HFF-Myc (cell line): ENCODE measurements around the gene LAMTOR2.

Experiments
- DNase-seq: peaks from one replicate; pipeline ENCODE4 v3.0.0-alpha.2; 2011; ENCODE audit warnings: low read depth; ENCODE audit errors: extremely low read depth
- H3K4me3 ChIP-seq: replicated peaks from 2 replicates; pipeline ENCODE4 v1.5.1; 2011; ENCODE audit warnings: low read depth, mild to moderate bottlenecking, control low read depth, low read length
- TF ChIP-seq, protein P1 (sequence below): IDR thresholded peaks from 2 replicates; pipeline ENCODE4 v1.5.1; 2012; ENCODE audit warnings: mild to moderate bottlenecking, low read depth, low read length, control low read depth; ENCODE audit errors: missing control alignments

LAMTOR2 gene

DNA sequence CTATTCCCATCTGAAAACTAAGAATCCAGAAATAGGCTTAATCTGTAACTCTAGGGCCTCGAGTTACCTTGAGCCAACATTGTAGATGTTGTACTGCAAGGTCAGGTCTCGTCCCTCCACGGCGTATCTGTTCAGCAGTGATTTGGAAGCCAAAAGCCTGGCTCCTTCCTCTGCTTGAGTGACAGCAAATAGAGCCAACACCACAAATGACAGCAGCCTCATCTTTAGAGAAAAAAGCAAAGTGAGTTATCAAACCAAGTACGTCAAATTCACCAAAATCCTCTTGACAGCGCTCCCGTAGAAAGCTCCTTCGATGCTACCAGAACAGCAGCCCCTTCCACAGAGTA lies 34.7 kb upstream of the LAMTOR2 start:
- H3K4me3 ChIP-seq = peak overlapping the region; percentile 92
- no peak for DNase-seq
- TF ChIP-seq, protein P1, sequence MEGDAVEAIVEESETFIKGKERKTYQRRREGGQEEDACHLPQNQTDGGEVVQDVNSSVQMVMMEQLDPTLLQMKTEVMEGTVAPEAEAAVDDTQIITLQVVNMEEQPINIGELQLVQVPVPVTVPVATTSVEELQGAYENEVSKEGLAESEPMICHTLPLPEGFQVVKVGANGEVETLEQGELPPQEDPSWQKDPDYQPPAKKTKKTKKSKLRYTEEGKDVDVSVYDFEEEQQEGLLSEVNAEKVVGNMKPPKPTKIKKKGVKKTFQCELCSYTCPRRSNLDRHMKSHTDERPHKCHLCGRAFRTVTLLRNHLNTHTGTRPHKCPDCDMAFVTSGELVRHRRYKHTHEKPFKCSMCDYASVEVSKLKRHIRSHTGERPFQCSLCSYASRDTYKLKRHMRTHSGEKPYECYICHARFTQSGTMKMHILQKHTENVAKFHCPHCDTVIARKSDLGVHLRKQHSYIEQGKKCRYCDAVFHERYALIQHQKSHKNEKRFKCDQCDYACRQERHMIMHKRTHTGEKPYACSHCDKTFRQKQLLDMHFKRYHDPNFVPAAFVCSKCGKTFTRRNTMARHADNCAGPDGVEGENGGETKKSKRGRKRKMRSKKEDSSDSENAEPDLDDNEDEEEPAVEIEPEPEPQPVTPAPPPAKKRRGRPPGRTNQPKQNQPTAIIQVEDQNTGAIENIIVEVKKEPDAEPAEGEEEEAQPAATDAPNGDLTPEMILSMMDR = no peak

DNA sequence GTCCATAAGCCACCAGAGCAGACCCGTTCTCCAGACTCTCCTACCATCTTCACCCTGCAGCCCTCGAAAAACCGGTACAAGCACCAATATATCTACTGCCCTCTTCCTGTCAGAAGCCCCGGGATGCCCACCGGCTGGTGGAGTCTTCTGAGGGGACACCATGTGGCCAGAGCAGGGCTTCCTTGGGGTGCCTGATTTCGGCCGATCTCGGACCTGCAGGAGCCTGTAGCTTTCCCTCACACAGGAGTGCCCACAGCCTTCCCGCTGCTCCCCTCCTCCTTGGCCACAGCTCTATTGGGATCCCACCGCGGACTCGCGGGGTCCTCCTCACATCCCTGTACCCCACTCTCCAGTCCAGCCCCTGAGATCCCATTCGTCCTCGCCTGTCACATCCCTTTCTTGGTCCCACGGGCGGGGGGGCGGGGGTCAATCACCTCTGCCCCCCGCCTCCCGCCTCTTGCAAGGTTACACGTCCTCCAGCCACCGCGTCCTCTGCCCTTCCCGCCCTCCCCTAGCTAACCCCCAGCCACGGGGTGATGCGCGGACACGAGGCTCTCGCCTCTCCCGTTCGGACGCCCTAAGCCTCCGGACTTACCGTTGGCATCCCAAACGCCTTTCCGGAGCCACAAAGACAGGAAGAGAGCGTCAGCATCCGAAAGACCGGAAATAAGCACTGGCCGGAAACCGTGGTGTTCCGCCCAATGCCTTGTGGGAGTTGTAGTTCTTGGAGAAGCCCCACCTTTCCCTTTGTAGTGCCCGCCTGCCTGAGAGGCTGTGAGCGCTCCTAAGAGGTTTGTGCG lies 34.1 kb upstream of the LAMTOR2 start, which contains the start of gene SSR2:
Gene SSR2 (minus strand): TSS at position 659 of the 800 bp plus-strand sequence. CDS start 784 bp downstream, outside the sequence.
- H3K4me3 ChIP-seq = peak within 1 kb of the TSS; percentile 92
- DNase-seq = peak; percentile 81
- TF ChIP-seq, protein P1 = no peak

DNA sequence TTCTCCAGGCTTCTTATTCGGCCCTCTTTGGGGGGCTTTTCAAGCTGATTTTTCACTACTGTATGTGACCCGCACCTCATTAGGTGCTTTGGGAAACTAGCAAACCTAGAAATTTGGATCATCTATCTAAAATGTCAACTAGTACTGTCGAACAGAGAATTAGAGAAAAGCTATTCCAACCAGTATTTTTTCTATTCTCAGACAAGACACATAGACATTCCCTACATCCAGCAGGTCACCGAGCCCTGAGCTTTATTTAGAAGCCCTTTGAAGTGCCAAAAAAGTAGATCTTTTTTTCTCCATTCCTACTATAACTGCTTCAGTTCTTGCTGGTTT lies 33.5 kb upstream of the LAMTOR2 start:
- TF ChIP-seq, protein P1 = no peak
- no peak for DNase-seq
- H3K4me3 ChIP-seq = peak overlapping the region; percentile 92

DNA sequence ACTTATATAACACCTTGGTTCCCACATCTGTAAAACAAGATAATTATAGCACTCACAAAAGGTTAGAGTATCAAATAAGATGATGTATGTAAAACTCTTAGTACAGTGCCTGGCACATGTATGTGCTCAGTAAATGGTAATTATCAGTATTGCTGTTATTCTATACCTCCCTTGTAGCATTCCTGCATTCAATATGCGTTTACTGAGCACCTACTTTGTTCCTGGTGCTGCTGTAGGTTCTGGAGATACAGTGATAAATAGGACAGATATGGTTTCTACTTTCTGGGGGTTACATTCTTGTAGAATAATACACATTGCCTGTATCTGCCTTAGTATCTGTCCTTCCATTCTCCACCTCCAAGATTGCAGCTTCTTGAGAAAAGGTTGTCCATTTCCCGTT lies 32.6 kb upstream of the LAMTOR2 start:
- TF ChIP-seq, protein P1 = no peak
- no peak for DNase-seq

DNA sequence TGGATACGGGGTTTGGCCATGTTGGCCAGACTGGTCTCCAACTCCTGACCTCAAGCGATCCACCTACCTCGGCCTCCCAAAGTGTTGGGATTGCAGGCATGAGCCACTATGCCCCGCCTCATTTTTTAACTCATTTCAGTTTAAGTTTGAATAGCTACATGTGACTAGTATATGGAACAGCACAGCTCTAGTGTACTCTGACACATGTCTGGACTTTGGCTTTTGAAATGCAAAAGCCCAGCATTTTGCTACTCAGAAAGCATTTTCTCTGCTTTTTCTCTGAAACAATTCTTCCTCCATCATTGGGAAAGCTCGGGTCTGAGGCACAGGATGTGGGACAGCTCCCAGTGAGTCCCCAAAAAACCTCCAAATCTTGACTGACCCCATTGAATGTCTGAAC lies 29.8 kb upstream of the LAMTOR2 start:
- TF ChIP-seq, protein P1 = no peak
- DNase-seq = no peak

More for the DNA sequence above, 32.6 kb upstream of the LAMTOR2 start:
- no peak overlapping the region for H3K4me3 ChIP-seq

DNA sequence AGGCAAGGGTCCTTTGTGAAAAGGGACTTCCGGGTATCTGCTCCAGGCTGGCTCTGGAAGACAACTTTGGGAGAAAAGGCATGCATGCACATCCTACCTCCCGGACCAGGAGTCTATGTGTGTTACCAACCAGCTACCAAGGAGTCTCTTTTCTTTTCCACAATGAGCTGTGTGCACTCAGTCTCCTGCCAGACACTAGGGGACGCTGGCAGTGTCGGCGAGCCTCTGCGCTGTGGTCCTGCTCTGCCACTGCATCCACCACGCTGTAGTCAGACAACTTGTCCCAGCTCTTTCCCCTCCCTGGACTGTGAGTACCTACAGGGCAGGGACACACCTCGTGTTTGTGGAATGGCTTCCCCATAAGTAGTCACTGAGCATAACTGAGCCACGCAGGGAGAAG lies 28.7 kb upstream of the LAMTOR2 start:
- TF ChIP-seq, protein P1 = peak; percentile 70
- H3K4me3 ChIP-seq = no peak overlapping the region
- no peak for DNase-seq

More for the DNA sequence above, 29.8 kb upstream of the LAMTOR2 start:
- H3K4me3 ChIP-seq = no peak overlapping the region

DNA sequence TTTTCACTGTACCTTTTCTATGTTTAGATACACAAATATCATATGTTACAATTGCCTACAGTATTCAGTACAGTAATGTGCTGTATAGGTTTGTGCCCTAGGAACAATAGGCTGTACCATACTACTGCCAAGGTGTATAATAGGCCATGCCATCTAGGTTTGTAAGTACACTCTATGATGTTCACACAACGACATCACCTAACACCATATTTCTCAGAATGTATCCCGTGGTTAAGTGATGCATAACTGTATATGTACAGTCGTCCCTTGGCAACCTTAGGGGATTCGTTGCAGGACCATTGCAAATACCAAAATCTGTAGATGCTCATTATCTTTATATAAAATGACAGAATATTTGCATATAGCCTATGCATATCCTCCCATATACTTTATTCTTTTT lies 28.0 kb upstream of the LAMTOR2 start:
- H3K4me3 ChIP-seq = no peak overlapping the region
- no peak for DNase-seq
- TF ChIP-seq, protein P1 = no peak
